NCI-H2081 (cell line): ENCODE data around the gene TSPEAR.

Experiments
- DNase-seq, 2 experiments: peaks; one replicate each; lab custom pipeline; 2025; lab: John Stamatoyannopoulos, UW

The TSPEAR gene

GRCh38 chr21:44547656-44548331 lies 163.6 kb downstream of the TSPEAR start:
- DNase-seq, result no peak

GRCh38 chr21:44544566-44544965 lies 166.8 kb downstream of the TSPEAR start:
- DNase-seq, result no peak

DNA sequence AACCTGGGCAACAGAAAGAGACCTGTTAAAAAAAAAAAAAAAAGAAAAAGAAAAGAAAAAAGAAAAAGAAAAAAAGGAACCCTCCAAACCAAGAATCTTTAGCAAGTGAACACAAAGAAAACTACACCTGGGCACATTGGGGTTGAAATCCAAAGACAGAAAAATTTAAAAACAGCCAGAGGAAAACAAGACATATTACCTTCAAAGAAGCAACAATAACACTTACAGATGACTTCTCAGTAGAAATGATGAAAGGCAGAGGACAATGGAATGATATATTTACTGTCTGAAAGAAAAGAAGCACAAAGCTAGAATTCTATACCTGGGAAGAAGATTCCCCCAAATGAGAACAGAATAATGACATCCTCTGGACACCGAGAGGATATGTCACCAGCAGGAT lies 168.7 kb downstream of the TSPEAR start:
- DNase-seq, result no peak

GRCh38 chr21:44540741-44541288 lies 170.6 kb downstream of the TSPEAR start:
- DNase-seq, result no peak

- no peak for DNase-seq
Measured at GRCh38 chr21:44539991-44540666, 171.2 kb downstream of the TSPEAR start, which contains the start of gene KRTAP10-1. TSS of gene KRTAP10-1 (minus strand) at chr21:44540195. CDS start at chr21:44540150, 45 bp downstream.

- no peak for DNase-seq
Measured at GRCh38 chr21:44539046-44539445, 172.3 kb downstream of the TSPEAR start.

DNA sequence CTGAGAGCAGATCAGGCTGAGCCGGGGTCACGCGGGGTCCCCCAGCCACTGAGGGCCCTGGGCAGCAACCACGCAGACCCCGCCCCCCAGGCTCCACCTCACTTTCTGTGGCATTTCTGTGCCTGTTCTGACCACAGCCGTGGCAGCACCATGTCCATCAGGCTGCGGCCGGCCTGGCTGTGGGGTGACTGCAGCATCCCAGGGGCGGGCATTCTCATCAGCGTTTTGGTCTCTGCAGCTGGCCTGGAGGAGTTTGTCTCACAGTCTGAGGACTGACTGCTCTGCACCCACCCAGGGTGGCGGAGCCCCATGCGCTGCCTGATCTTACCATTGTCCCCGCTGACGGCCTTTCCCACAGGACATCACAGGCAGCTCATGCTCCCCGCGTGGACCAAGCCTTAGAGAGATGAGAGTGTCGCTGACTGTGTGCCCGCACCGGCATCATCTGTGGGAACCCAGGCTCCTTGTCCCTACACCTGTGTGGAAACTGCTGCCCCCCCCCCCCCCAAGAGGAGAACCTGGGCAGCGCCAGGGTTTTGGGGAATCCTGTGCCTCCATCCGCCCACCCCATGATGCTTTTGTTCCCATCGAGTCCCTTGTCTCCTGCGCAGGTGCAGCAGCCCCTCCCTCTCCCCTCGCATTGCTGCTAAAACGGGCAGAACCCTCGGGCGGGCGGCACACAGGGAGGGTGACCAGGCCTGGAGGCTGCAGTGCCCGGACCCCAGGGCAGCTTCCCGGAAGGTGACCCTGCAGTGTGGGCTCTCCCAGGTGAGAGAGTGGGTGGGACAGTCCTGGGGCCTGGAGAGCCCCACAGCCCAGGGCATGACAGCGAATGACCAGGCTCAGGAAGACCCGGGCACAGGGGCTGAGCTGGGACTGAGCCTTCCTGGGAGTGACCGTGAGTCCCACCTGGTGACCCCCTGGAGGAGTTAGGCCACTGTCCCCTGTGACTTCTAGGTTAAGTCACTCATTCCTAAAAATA lies 173.2 kb downstream of the TSPEAR start:
- no peak for DNase-seq

DNA sequence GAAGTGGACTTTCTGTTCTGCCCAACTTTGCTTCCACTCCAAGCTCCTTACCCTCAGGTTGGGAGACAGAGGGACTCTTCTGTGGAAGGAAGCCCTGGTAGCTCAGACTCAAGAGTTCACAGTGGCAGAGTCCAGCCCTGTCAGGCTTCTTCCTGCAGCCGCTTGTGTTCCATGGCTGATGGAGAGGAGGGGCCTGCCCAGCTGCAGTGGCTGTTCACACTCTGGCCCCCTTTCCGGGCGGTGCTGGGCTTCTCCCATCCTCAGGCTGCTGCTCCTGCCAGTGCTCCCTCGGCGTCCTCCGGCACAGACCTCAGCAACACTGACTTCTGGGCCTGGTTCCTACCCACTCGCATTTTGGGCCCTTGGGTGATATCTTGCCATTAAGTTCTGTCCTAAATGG lies 175.4 kb downstream of the TSPEAR start:
- no peak for DNase-seq

DNA sequence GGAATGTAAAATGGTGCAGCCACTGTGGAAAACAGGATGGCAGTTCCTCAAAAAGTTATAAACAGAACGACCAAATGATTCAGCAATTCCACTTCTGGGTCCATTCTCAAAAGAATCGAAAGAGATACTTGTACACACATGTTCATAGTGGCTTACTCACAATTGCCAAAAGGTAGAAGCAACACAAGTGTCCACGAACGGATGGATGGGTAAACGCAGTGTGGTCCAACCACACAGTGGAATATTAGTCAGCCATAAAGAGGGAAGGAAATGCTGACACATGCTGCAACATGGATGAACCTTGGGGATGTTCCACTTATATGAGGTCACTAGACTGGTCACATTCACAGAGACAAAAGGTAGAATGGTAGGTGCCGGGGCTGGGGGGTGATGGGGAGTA lies 176.7 kb downstream of the TSPEAR start:
- no peak for DNase-seq

GRCh38 chr21:44533891-44534627 lies 177.3 kb downstream of the TSPEAR start:
- no peak for DNase-seq

DNA sequence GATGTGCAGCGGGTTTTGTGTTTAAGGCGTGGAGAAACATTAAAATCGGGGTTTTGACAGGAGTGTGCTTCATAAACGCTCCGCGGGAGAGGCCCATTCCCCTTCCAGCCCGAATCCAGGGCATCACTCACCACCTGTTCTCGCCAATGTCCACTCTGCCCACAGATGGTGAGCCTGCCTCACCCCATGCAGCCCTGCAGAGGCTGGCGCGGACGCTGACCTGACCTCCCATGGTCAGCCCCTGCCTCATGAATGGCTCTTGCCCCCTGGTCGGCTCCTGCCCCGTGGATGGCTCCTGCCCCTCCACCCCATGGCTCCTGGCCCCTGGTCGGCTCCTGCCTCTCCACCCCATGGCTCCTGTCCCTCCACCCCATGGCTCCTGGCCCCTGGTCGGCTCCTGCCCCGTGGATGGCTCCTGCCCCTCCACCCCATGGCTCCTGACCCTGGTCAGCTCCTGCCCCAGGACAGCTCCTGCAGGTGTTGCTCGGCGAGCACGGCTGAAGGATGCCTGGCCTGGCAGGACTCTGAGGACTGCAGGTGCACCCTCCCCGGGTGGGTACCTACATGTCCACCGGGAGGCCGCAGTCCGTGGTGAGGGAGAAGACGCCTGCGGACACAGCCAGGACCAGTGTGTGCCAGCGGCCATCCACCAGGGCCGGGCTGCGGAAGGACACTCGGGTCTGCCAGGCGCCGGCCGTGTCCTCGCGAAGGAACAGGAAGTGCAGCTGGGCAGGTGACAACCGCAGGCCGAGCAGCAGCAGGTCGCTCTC lies 178.1 kb downstream of the TSPEAR start:
- DNase-seq, result no peak

GRCh38 chr21:44532712-44533111 lies 178.7 kb downstream of the TSPEAR start:
- no peak for DNase-seq

GRCh38 chr21:44531606-44532564 lies 179.5 kb downstream of the TSPEAR start:
- no peak for DNase-seq

GRCh38 chr21:44530903-44531605 lies 180.3 kb downstream of the TSPEAR start:
- DNase-seq, result no peak

- DNase-seq, result no peak
Measured at GRCh38 chr21:44530221-44530902, 181.0 kb downstream of the TSPEAR start.

DNA sequence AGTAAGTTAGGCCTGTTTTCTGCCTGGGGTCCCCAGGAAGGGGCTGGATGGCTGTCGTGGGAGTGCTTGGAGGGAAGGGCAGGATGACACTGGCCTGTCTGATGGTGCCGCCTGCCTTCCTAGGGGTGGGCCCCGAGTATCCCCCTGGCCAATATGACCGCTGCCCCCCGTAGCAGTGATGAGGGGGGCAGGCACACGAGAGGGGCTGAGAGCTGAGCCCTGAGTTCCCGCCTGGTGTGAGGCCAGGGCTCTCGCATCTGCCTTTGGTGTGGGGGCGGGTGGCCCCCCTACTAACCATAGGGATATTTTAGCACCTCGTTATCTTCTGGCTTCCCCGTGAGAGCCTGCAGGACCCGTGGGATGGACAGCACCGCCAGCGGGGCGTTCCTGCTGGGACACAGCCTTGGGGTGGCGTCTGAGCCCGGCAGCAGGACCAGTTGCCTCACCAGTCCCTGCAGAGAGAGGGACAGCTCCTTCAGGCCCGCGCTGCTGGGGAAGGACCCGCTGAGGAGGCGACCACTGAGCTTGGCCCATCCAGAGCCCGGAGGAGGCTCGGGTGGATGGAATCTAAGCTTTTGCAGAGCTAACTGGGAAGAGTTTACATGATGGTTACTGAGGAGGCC lies 181.8 kb downstream of the TSPEAR start:
- DNase-seq, result no peak

DNA sequence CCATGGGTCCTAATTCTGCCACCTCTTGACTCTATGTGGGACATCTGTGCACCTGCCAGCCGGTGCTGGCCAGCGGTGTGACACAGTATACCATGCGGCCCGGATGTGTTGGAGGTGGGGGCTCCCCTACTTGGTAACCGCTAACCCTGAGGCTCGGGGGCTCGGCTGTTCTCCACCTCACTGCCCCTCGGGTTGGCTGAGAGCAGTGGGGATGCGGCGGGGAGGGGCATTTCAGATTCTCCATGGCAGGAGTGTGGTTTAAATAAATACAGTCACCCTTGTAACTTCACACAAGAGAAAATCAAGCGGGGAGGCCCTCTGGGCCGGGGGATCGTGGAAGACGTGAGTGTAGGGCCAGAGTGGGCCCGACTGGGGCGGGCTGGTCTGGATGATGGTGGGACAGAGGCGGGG lies 182.4 kb downstream of the TSPEAR start:
- DNase-seq, result no peak

DNA sequence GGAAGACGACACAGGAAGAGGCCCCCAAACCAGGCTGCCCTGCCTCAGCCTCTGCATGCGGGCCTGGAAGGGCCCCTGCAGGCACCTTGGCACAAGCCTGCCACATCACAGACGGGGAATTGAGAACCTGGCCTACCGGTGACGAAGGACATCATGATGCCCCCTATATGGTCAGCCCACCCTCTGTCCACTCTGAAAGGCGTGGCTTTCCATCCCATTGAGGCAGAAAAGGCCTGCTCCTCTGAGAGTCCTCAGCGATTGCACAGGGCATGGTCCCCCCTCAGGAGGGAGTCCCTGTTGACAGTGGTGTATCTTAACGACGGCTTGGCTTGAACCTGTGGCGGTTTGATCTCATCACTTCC lies 182.8 kb downstream of the TSPEAR start:
- DNase-seq, result no peak
